Measurements from ENCODE around the gene TGFBRAP1.

- TF ChIP-seq SP1 (IDR thresholded peaks at IDR 0.05): no peak
- no peak for TF ChIP-seq FOXA1 (IDR thresholded peaks at IDR 0.05)
- no peak for TF ChIP-seq ELF4 (IDR thresholded peaks at IDR 0.05)
Observed at GRCh38 chr2:105244451-105244850, 85.1 kb downstream of the TGFBRAP1 start.

All from HEK293T (cell line).